ENCODE measurements around the gene TSPAN33.
"Not testable (repeated sequence)": the region's sequence is repeated elsewhere in the genome, so short reads cannot be mapped to it uniquely, and the experiment has no call there.

TSPAN33 gene

GRCh38 chr7:129161524-129162225 lies 17.2 kb downstream of the TSPAN33 start:
- WGBS: 93% methylated on average over 5 of the region's 5 CpGs
- Histone ChIP-seq H3K27me3 (ENCODE audit: insufficient read depth, low read length) (no peaks in the 10 kb centered on the region), H3K27ac (ENCODE audit: low read depth, low read length) (no peak overlapping the region), H3K9me3 (ENCODE audit: insufficient read depth, low read depth, low read length) (no peaks in the 10 kb centered on the region), H3K9ac (ENCODE audit: low read depth, low read length) (no peak overlapping the region), H3K36me3 (ENCODE audit: insufficient read depth, low read length) (peaks cover 19% of the 10 kb centered on the region; the same call in 1 of the 2 replicates), H3K4me3 (ENCODE audit: low read length) (no peak overlapping the region), H3K4me1 (ENCODE audit: insufficient read depth, low read length) (no peaks in the 10 kb centered on the region)

GRCh38 chr7:129162732-129163131 lies 18.2 kb downstream of the TSPAN33 start:
- Histone ChIP-seq H3K36me3 (ENCODE audit: insufficient read depth, low read length) (peaks cover 24% of the 10 kb centered on the region), H3K9me3 (ENCODE audit: insufficient read depth, low read depth, low read length) (no peaks in the 10 kb centered on the region)
- 91% methylated on average over 5 of the region's 5 CpGs for WGBS

GRCh38 chr7:129163875-129164544 lies 19.5 kb downstream of the TSPAN33 start:
- H3K9me3 ChIP-seq (ENCODE audit: insufficient read depth, low read depth, low read length): no peaks in the 10 kb centered on the region
- H3K27ac ChIP-seq (ENCODE audit: low read depth, low read length): no peak overlapping the region

More at GRCh38 chr7:129162732-129163131, 18.2 kb downstream of the TSPAN33 start:
- Histone ChIP-seq H3K4me3 (ENCODE audit: low read length) (no peak overlapping the region), H3K27ac (ENCODE audit: low read depth, low read length) (no peak overlapping the region), H3K4me1 (ENCODE audit: insufficient read depth, low read length) (no peaks in the 10 kb centered on the region), H3K27me3 (ENCODE audit: insufficient read depth, low read length) (no peaks in the 10 kb centered on the region), H3K9ac (ENCODE audit: low read depth, low read length) (no peak overlapping the region)

GRCh38 chr7:129166745-129167144 lies 22.2 kb downstream of the TSPAN33 start:
- H3K9ac ChIP-seq (ENCODE audit: low read depth, low read length): no peak overlapping the region
- WGBS: 93% methylated on average over 4 of the region's 4 CpGs
- H3K27ac ChIP-seq (ENCODE audit: low read depth, low read length): no peak overlapping the region
- H3K4me1 ChIP-seq (ENCODE audit: insufficient read depth, low read length): peaks cover 22% of the 10 kb centered on the region
- peaks cover 24% of the 10 kb centered on the region for H3K36me3 ChIP-seq (ENCODE audit: insufficient read depth, low read length)
- no peaks in the 10 kb centered on the region for H3K9me3 ChIP-seq (ENCODE audit: insufficient read depth, low read depth, low read length)
- peaks cover 3% of the 10 kb centered on the region; the same call in 1 of the 2 replicates for H3K27me3 ChIP-seq (ENCODE audit: insufficient read depth, low read length)
- no peak overlapping the region for H3K4me3 ChIP-seq (ENCODE audit: low read length)

More at GRCh38 chr7:129163875-129164544, 19.5 kb downstream of the TSPAN33 start:
- Histone ChIP-seq H3K4me1 (ENCODE audit: insufficient read depth, low read length) (peaks cover 11% of the 10 kb centered on the region; the same call in 1 of the 2 replicates), H3K36me3 (ENCODE audit: insufficient read depth, low read length) (peaks cover 24% of the 10 kb centered on the region), H3K9ac (ENCODE audit: low read depth, low read length) (no peak overlapping the region), H3K4me3 (ENCODE audit: low read length) (no peak overlapping the region), H3K27me3 (ENCODE audit: insufficient read depth, low read length) (no peaks in the 10 kb centered on the region)
- 79% methylated on average over 11 of the region's 11 CpGs for WGBS

GRCh38 chr7:129167817-129168216 lies 23.3 kb downstream of the TSPAN33 start:
- WGBS: 86% methylated on average over 4 of the region's 4 CpGs

GRCh38 chr7:129168231-129169021 lies 23.9 kb downstream of the TSPAN33 start:
- H3K27me3 ChIP-seq (ENCODE audit: insufficient read depth, low read length): peaks cover 3% of the 10 kb centered on the region; the same call in 1 of the 2 replicates
- WGBS: 21% methylated on average over 20 of the region's 20 CpGs
- peak overlapping the region; percentile 83 for H3K9ac ChIP-seq (ENCODE audit: low read depth, low read length)
- peak overlapping the region; percentile 53 for H3K4me3 ChIP-seq (ENCODE audit: low read length)
- peak overlapping the region; percentile 86; the same call in 1 of the 2 replicates for H3K27ac ChIP-seq (ENCODE audit: low read depth, low read length)
- peaks cover 21% of the 10 kb centered on the region for H3K36me3 ChIP-seq (ENCODE audit: insufficient read depth, low read length)
- peaks cover 22% of the 10 kb centered on the region for H3K4me1 ChIP-seq (ENCODE audit: insufficient read depth, low read length)
- H3K9me3 ChIP-seq (ENCODE audit: insufficient read depth, low read depth, low read length): no peaks in the 10 kb centered on the region

More at GRCh38 chr7:129167817-129168216, 23.3 kb downstream of the TSPAN33 start:
- peak overlapping the region; percentile 53; the same call in 1 of the 2 replicates for H3K4me3 ChIP-seq (ENCODE audit: low read length)
- H3K4me1 ChIP-seq (ENCODE audit: insufficient read depth, low read length): peaks cover 22% of the 10 kb centered on the region
- H3K9me3 ChIP-seq (ENCODE audit: insufficient read depth, low read depth, low read length): no peaks in the 10 kb centered on the region
- peaks cover 3% of the 10 kb centered on the region; the same call in 1 of the 2 replicates for H3K27me3 ChIP-seq (ENCODE audit: insufficient read depth, low read length)
- H3K36me3 ChIP-seq (ENCODE audit: insufficient read depth, low read length): peaks cover 21% of the 10 kb centered on the region
- no peak overlapping the region for H3K27ac ChIP-seq (ENCODE audit: low read depth, low read length)
- no peak overlapping the region for H3K9ac ChIP-seq (ENCODE audit: low read depth, low read length)

GRCh38 chr7:129169171-129169671 lies 24.7 kb downstream of the TSPAN33 start:
- Histone ChIP-seq H3K4me3 (ENCODE audit: low read length) (peak overlapping the region; percentile 53), H3K36me3 (ENCODE audit: insufficient read depth, low read length) (peaks cover 21% of the 10 kb centered on the region), H3K27ac (ENCODE audit: low read depth, low read length) (peak overlapping the region; percentile 86), H3K27me3 (ENCODE audit: insufficient read depth, low read length) (peaks cover 3% of the 10 kb centered on the region; the same call in 1 of the 2 replicates), H3K9ac (ENCODE audit: low read depth, low read length) (peak overlapping the region; percentile 83), H3K9me3 (ENCODE audit: insufficient read depth, low read depth, low read length) (no peaks in the 10 kb centered on the region), H3K4me1 (ENCODE audit: insufficient read depth, low read length) (peaks cover 22% of the 10 kb centered on the region)
- WGBS: 2% methylated on average over 46 of the region's 47 CpGs

- H3K9me3 ChIP-seq (ENCODE audit: insufficient read depth, low read depth, low read length): no peaks in the 10 kb centered on the region
- peaks cover 22% of the 10 kb centered on the region for H3K4me1 ChIP-seq (ENCODE audit: insufficient read depth, low read length)
- H3K4me3 ChIP-seq (ENCODE audit: low read length): peak overlapping the region; percentile 53
- peak overlapping the region; percentile 86 for H3K27ac ChIP-seq (ENCODE audit: low read depth, low read length)
- H3K36me3 ChIP-seq (ENCODE audit: insufficient read depth, low read length): peaks cover 16% of the 10 kb centered on the region
- peak overlapping the region; percentile 83 for H3K9ac ChIP-seq (ENCODE audit: low read depth, low read length)
- WGBS: 28% methylated on average over 16 of the region's 16 CpGs
- H3K27me3 ChIP-seq (ENCODE audit: insufficient read depth, low read length): peaks cover 3% of the 10 kb centered on the region; the same call in 1 of the 2 replicates
These were observed 25.4 kb downstream of the TSPAN33 start for GRCh38 chr7:129169686-129170440.

- Histone ChIP-seq H3K27me3 (ENCODE audit: insufficient read depth, low read length) (peaks cover 3% of the 10 kb centered on the region; the same call in 1 of the 2 replicates), H3K9me3 (ENCODE audit: insufficient read depth, low read depth, low read length) (no peaks in the 10 kb centered on the region), H3K36me3 (ENCODE audit: insufficient read depth, low read length) (peaks cover 10% of the 10 kb centered on the region), H3K4me1 (ENCODE audit: insufficient read depth, low read length) (peaks cover 22% of the 10 kb centered on the region), H3K4me3 (ENCODE audit: low read length) (peak overlapping the region; percentile 53), H3K9ac (ENCODE audit: low read depth, low read length) (peak overlapping the region; percentile 83; the same call in 1 of the 2 replicates), H3K27ac (ENCODE audit: low read depth, low read length) (peak overlapping the region; percentile 86; the same call in 1 of the 2 replicates)
- WGBS: 35% methylated on average over 11 of the region's 11 CpGs
These were observed 26.0 kb downstream of the TSPAN33 start for GRCh38 chr7:129170441-129171021.

GRCh38 chr7:129173861-129174260 lies 29.4 kb downstream of the TSPAN33 start:
- WGBS: 96% methylated on average over 7 of the region's 7 CpGs
- not testable (repeated sequence) for H3K27ac ChIP-seq (ENCODE audit: low read depth, low read length); H3K4me3 ChIP-seq (ENCODE audit: low read length); H3K9me3 ChIP-seq (ENCODE audit: insufficient read depth, low read depth, low read length); H3K36me3 ChIP-seq (ENCODE audit: insufficient read depth, low read length); H3K27me3 ChIP-seq (ENCODE audit: insufficient read depth, low read length); H3K9ac ChIP-seq (ENCODE audit: low read depth, low read length)
- peaks cover 12% of the 10 kb centered on the region for H3K4me1 ChIP-seq (ENCODE audit: insufficient read depth, low read length)
